Measurements from ENCODE around the gene SNCAIP. TPM values are rescaled to one million over a fixed set of nuclear protein-coding genes. Genes with fewer than 3 reads are reported as not detected.

Gene SNCAIP
- total RNA-seq, 5 donors from 2014 or later (not counting 1 experiment from before 2014, with no cell fraction given): not detected

GRCh38 chr5:122499585-122499984 is 187.5 kb downstream of the SNCAIP start:
- no peak overlapping the region for H3K27ac ChIP-seq (ENCODE audit: low read length)
- H3K27ac Mint-ChIP-seq: no peak overlapping the region
- ChIA-PET CTCF (no interaction called here), POLR2A (no interaction called here)
- no peaks in the 10 kb centered on the region for H3K4me1 ChIP-seq (ENCODE audit: control insufficient read depth in 1 of 2, extremely low read depth in 1 of 2, insufficient read depth in 2 of 2, low read length in 2 of 2)
- H3K9me3 ChIP-seq: no peaks in the 10 kb centered on the region
- ATAC-seq (replicated peaks in 1 of 4) (no peak), DNase-seq (no peak)
- peaks cover 0 to 4% of the 10 kb centered on the region in 2 experiments for H3K27me3 ChIP-seq (replicated peaks in 1 of 2; ENCODE audit: control insufficient read depth in 2 of 2, extremely low read depth in 1 of 2, insufficient read depth in 2 of 2, low read length in 1 of 2)
- no peaks in the 10 kb centered on the region for H3K9me3 Mint-ChIP-seq
- no peak overlapping the region for H3K4me3 Mint-ChIP-seq
- no peaks in the 10 kb centered on the region for H3K4me1 Mint-ChIP-seq
- no peak overlapping the region for H3K4me3 ChIP-seq (ENCODE audit: control insufficient read depth in 1 of 2, extremely low read depth in 1 of 2, low read length in 1 of 2)
- peaks cover 4 to 15% of the 10 kb centered on the region in 2 donors for H3K27me3 Mint-ChIP-seq
- H3K36me3 ChIP-seq (ENCODE audit: control insufficient read depth in 2 of 2, extremely low read depth in 1 of 2, insufficient read depth in 1 of 2, low read length in 1 of 2): no peaks in the 10 kb centered on the region
- no peaks in the 10 kb centered on the region for H3K36me3 Mint-ChIP-seq

- Mint-ChIP-seq H3K27me3 (peaks cover 4 to 16% of the 10 kb centered on the region in 2 donors), H3K4me1 (no peaks in the 10 kb centered on the region), H3K27ac (no peak overlapping the region), H3K4me3 (no peak overlapping the region), H3K9me3 (no peaks in the 10 kb centered on the region), H3K36me3 (no peaks in the 10 kb centered on the region)
- H3K27me3 ChIP-seq (replicated peaks in 1 of 2; ENCODE audit: control insufficient read depth in 2 of 2, extremely low read depth in 1 of 2, insufficient read depth in 2 of 2, low read length in 1 of 2): peaks cover 0 to 4% of the 10 kb centered on the region in 2 experiments
- DNase-seq (peak in 1 of 35 experiments; percentile 4), ATAC-seq (replicated peaks in 1 of 4) (no peak)
- no peak overlapping the region for H3K4me3 ChIP-seq (ENCODE audit: control insufficient read depth in 1 of 2, extremely low read depth in 1 of 2, low read length in 1 of 2)
- no peak overlapping the region for H3K27ac ChIP-seq (ENCODE audit: low read length)
- 48% methylated on average over 7 of the region's 12 CpGs for WGBS (ENCODE audit: insufficient coverage)
- H3K9me3 ChIP-seq: no peaks in the 10 kb centered on the region
- H3K36me3 ChIP-seq (ENCODE audit: control insufficient read depth in 2 of 2, extremely low read depth in 1 of 2, insufficient read depth in 1 of 2, low read length in 1 of 2): no peaks in the 10 kb centered on the region
- ChIA-PET CTCF (no interaction called here), POLR2A (no interaction called here)
- no peaks in the 10 kb centered on the region for H3K4me1 ChIP-seq (ENCODE audit: control insufficient read depth in 1 of 2, extremely low read depth in 1 of 2, insufficient read depth in 2 of 2, low read length in 2 of 2)
These were observed 188.4 kb downstream of the SNCAIP start for GRCh38 chr5:122500245-122501088.

- no peaks in the 10 kb centered on the region for H3K4me1 Mint-ChIP-seq
- Histone ChIP-seq H3K4me1 (ENCODE audit: control insufficient read depth in 1 of 2, extremely low read depth in 1 of 2, insufficient read depth in 2 of 2, low read length in 2 of 2) (no peaks in the 10 kb centered on the region), H3K27me3 (replicated peaks in 1 of 2; ENCODE audit: control insufficient read depth in 2 of 2, extremely low read depth in 1 of 2, insufficient read depth in 2 of 2, low read length in 1 of 2) (peaks cover 0 to 4% of the 10 kb centered on the region in 2 experiments), H3K27ac (ENCODE audit: low read length) (no peak overlapping the region), H3K4me3 (ENCODE audit: control insufficient read depth in 1 of 2, extremely low read depth in 1 of 2, low read length in 1 of 2) (no peak overlapping the region), H3K9me3 (no peaks in the 10 kb centered on the region), H3K36me3 (ENCODE audit: control insufficient read depth in 2 of 2, extremely low read depth in 1 of 2, insufficient read depth in 1 of 2, low read length in 1 of 2) (no peaks in the 10 kb centered on the region)
- ChIA-PET POLR2A (no interaction called here), CTCF (no interaction called here)
- H3K4me3 Mint-ChIP-seq: no peak overlapping the region
- ATAC-seq (replicated peaks in 1 of 4) (no peak), DNase-seq (no peak)
- no peaks in the 10 kb centered on the region for H3K36me3 Mint-ChIP-seq
- no peak overlapping the region for H3K27ac Mint-ChIP-seq
- no peaks in the 10 kb centered on the region for H3K9me3 Mint-ChIP-seq
- WGBS (ENCODE audit: insufficient coverage): no CpG with 5 or more reads among the region's 2 CpGs
- H3K27me3 Mint-ChIP-seq: peaks cover 4 to 17% of the 10 kb centered on the region in 2 donors
These were observed 189.0 kb downstream of the SNCAIP start for GRCh38 chr5:122501089-122501435.

- DNase-seq: no peak
- no peaks in the 10 kb centered on the region for H3K9me3 Mint-ChIP-seq
- H3K27ac ChIP-seq (ENCODE audit: low read length): no peak overlapping the region
- H3K27ac Mint-ChIP-seq: no peak overlapping the region
- no peak overlapping the region for H3K4me3 Mint-ChIP-seq
- H3K4me1 Mint-ChIP-seq: no peaks in the 10 kb centered on the region
- H3K36me3 ChIP-seq (ENCODE audit: control insufficient read depth in 2 of 2, extremely low read depth in 1 of 2, insufficient read depth in 1 of 2, low read length in 1 of 2): no peaks in the 10 kb centered on the region
- no peaks in the 10 kb centered on the region for H3K27me3 ChIP-seq (replicated peaks in 1 of 2; ENCODE audit: control insufficient read depth in 2 of 2, extremely low read depth in 1 of 2, insufficient read depth in 2 of 2, low read length in 1 of 2)
- H3K4me3 ChIP-seq (ENCODE audit: control insufficient read depth in 1 of 2, extremely low read depth in 1 of 2, low read length in 1 of 2): no peak overlapping the region
- H3K9me3 ChIP-seq: no peaks in the 10 kb centered on the region
- H3K4me1 ChIP-seq (ENCODE audit: control insufficient read depth in 1 of 2, extremely low read depth in 1 of 2, insufficient read depth in 2 of 2, low read length in 2 of 2): no peaks in the 10 kb centered on the region
- H3K27me3 Mint-ChIP-seq: peaks cover 0 to 3% of the 10 kb centered on the region in 2 donors
- no peak for ATAC-seq (replicated peaks in 1 of 4)
- H3K36me3 Mint-ChIP-seq: no peaks in the 10 kb centered on the region
- ChIA-PET CTCF (no interaction called here), POLR2A (no interaction called here)
- no CpG with 5 or more reads among the region's 1 CpG for WGBS (ENCODE audit: insufficient coverage)
These were observed 195.0 kb downstream of the SNCAIP start for GRCh38 chr5:122507045-122507444.

GRCh38 chr5:122507581-122507980 is 195.5 kb downstream of the SNCAIP start:
- no peak for DNase-seq
- no peaks in the 10 kb centered on the region for H3K4me1 Mint-ChIP-seq
- H3K36me3 Mint-ChIP-seq: no peaks in the 10 kb centered on the region
- H3K27me3 ChIP-seq (replicated peaks in 1 of 2; ENCODE audit: control insufficient read depth in 2 of 2, extremely low read depth in 1 of 2, insufficient read depth in 2 of 2, low read length in 1 of 2): no peaks in the 10 kb centered on the region
- H3K27ac ChIP-seq (ENCODE audit: low read length): no peak overlapping the region
- no peak overlapping the region for H3K4me3 Mint-ChIP-seq
- H3K4me1 ChIP-seq (ENCODE audit: control insufficient read depth in 1 of 2, extremely low read depth in 1 of 2, insufficient read depth in 2 of 2, low read length in 2 of 2): no peaks in the 10 kb centered on the region
- H3K27me3 Mint-ChIP-seq: peaks cover 0 to 3% of the 10 kb centered on the region in 2 donors
- H3K36me3 ChIP-seq (ENCODE audit: control insufficient read depth in 2 of 2, extremely low read depth in 1 of 2, insufficient read depth in 1 of 2, low read length in 1 of 2): no peaks in the 10 kb centered on the region
- H3K4me3 ChIP-seq (ENCODE audit: control insufficient read depth in 1 of 2, extremely low read depth in 1 of 2, low read length in 1 of 2): no peak overlapping the region
- ChIA-PET POLR2A (no interaction called here), CTCF (interaction anchor here in 1 of 2 donors (0.7 kb wide), 1 partner anchor 9 kb away, joined by 3 read pairs; no protein-coding TSS in a partner anchor)
- ATAC-seq (replicated peaks in 1 of 4): no peak
- no peak overlapping the region for H3K27ac Mint-ChIP-seq
- no peaks in the 10 kb centered on the region for H3K9me3 Mint-ChIP-seq
- H3K9me3 ChIP-seq: no peaks in the 10 kb centered on the region
- 86% methylated on average over 3 of the region's 5 CpGs for WGBS (ENCODE audit: insufficient coverage)

GRCh38 chr5:122508623-122509022 is 196.6 kb downstream of the SNCAIP start:
- no peak for ATAC-seq (replicated peaks in 1 of 4)
- Histone ChIP-seq H3K9me3 (no peaks in the 10 kb centered on the region), H3K4me1 (ENCODE audit: control insufficient read depth in 1 of 2, extremely low read depth in 1 of 2, insufficient read depth in 2 of 2, low read length in 2 of 2) (no peaks in the 10 kb centered on the region), H3K27ac (ENCODE audit: low read length) (no peak overlapping the region), H3K36me3 (ENCODE audit: control insufficient read depth in 2 of 2, extremely low read depth in 1 of 2, insufficient read depth in 1 of 2, low read length in 1 of 2) (no peaks in the 10 kb centered on the region), H3K27me3 (replicated peaks in 1 of 2; ENCODE audit: control insufficient read depth in 2 of 2, extremely low read depth in 1 of 2, insufficient read depth in 2 of 2, low read length in 1 of 2) (no peaks in the 10 kb centered on the region), H3K4me3 (ENCODE audit: control insufficient read depth in 1 of 2, extremely low read depth in 1 of 2, low read length in 1 of 2) (no peak overlapping the region)
- ChIA-PET CTCF (no interaction called here), POLR2A (no interaction called here)
- no peaks in the 10 kb centered on the region for H3K4me1 Mint-ChIP-seq
- peaks cover 0 to 3% of the 10 kb centered on the region in 2 donors for H3K27me3 Mint-ChIP-seq
- H3K36me3 Mint-ChIP-seq: no peaks in the 10 kb centered on the region
- DNase-seq: no peak
- H3K27ac Mint-ChIP-seq: no peak overlapping the region
- no peaks in the 10 kb centered on the region for H3K9me3 Mint-ChIP-seq
- no peak overlapping the region for H3K4me3 Mint-ChIP-seq

Data from T-cell (primary cell).